ENCODE data around the gene GIT2.

Gene GIT2

DNA sequence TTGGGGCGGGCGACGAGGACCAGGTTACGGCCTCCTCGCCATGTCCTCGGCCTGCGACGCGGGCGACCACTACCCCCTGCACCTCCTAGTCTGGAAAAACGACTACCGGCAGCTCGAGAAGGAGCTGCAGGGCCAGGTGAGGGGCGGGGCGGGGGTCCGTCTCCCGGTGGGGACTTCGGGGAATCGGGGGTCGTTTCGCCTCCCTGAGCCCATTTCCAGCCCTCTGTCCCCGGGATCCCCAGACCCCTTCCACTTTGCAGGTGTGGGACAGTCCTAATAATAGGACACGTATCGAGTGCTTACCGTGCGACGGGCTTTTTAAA lies 3.4 kb upstream of the GIT2 start:
- peak overlapping the region; percentile 32 to 64; a peak in 3 of 4 replicates for H3K4me3 ChIP-seq (ENCODE audit: low read depth in 1 of 2, low read length in 2 of 2)
- peaks cover 60% of the 10 kb centered on the region for H3K79me2 ChIP-seq (ENCODE audit: insufficient read depth, low read length)
- DNase-seq (no peak), ATAC-seq (ENCODE audit: insufficient read depth, low read depth) (no peak)
- H3K27me3 ChIP-seq (ENCODE audit: insufficient read depth, low read length, poor library complexity) = no peaks in the 10 kb centered on the region
- peaks cover 48% of the 10 kb centered on the region for H3K4me1 ChIP-seq (ENCODE audit: insufficient read depth, low read length)
- H4K20me1 ChIP-seq (ENCODE audit: insufficient read depth, low read length) = peaks cover 13% of the 10 kb centered on the region; the same call in 1 of the 2 replicates
- peak overlapping the region; percentile 78 for H2AFZ ChIP-seq (ENCODE audit: low read depth, low read length)
- H3K4me2 ChIP-seq (ENCODE audit: insufficient read depth, low read length) = peak overlapping the region; percentile 95
- H3K9me3 ChIP-seq (ENCODE audit: insufficient read depth, low read length, severe bottlenecking) = no peaks in the 10 kb centered on the region
- peak overlapping the region; percentile 76 for H3K27ac ChIP-seq (ENCODE audit: low read length)
- peaks cover 12% of the 10 kb centered on the region for H3K36me3 ChIP-seq (ENCODE audit: insufficient read depth, low read length)
- peak overlapping the region; percentile 61 for H3K9ac ChIP-seq (ENCODE audit: low read depth, low read length)
- TF ChIP-seq EZH2 (IDR thresholded peaks at IDR 0.05; ENCODE audit: borderline replicate concordance, low read depth, low read length, severe bottlenecking) = no peak
- TF ChIP-seq, protein P1, sequence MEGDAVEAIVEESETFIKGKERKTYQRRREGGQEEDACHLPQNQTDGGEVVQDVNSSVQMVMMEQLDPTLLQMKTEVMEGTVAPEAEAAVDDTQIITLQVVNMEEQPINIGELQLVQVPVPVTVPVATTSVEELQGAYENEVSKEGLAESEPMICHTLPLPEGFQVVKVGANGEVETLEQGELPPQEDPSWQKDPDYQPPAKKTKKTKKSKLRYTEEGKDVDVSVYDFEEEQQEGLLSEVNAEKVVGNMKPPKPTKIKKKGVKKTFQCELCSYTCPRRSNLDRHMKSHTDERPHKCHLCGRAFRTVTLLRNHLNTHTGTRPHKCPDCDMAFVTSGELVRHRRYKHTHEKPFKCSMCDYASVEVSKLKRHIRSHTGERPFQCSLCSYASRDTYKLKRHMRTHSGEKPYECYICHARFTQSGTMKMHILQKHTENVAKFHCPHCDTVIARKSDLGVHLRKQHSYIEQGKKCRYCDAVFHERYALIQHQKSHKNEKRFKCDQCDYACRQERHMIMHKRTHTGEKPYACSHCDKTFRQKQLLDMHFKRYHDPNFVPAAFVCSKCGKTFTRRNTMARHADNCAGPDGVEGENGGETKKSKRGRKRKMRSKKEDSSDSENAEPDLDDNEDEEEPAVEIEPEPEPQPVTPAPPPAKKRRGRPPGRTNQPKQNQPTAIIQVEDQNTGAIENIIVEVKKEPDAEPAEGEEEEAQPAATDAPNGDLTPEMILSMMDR (IDR thresholded peaks at IDR 0.05; ENCODE audit: borderline replicate concordance, extremely low read depth, low read length, poor library complexity, severe bottlenecking) = no peak

DNA sequence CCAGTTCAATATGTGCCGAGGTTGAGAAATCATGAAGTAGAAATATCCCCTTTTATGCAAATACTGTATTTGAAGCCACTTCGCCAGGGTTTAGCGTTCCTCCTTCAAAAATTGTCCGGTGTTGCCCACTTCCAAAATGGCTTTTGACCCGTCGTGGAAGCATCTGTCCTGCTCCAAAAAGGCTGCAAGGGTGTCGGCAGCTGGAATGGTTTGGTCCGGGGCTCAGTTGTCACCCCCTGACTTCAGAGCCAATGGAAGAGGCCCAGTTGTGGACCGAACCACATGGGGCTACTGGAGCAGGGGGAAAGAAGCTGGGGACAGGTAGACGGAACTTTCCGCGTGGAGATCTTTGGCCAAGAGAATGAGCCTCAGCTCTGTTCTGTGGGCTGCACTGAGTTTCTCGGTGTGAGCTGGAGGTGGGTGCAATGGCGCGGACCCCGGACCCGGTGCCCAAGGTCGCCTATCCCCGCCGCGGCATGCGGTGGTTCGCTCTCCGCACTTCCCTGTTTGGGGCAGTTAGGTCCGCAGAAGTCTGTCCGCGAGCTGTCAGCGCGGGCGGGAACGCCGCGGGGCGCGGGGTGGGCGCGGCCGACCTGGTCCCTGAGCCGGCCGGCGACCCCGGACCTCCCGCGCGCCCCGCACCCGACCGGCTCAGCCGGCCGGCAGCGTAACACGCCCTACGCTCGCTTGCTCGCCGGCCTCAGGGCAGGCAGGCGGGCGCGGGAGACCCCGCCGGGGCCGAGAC lies 2.9 kb upstream of the GIT2 start, which contains the start of gene ANKRD13A:
Gene ANKRD13A, plus strand, starts transcription at position 527 of the 745 bp plus-strand sequence. CDS start 259 bp downstream, outside the sequence.
- Histone ChIP-seq H3K27me3 (ENCODE audit: insufficient read depth, low read length, poor library complexity) (no peaks in the 10 kb centered on the region), H3K9ac (ENCODE audit: low read depth, low read length) (peak within 1 kb of the TSS; percentile 61), H3K4me1 (ENCODE audit: insufficient read depth, low read length) (peaks cover 53% of the 10 kb centered on the region), H2AFZ (ENCODE audit: low read depth, low read length) (peak within 1 kb of the TSS; percentile 78), H4K20me1 (ENCODE audit: insufficient read depth, low read length) (peaks cover 15% of the 10 kb centered on the region; the same call in 1 of the 2 replicates), H3K36me3 (ENCODE audit: insufficient read depth, low read length) (peaks cover 12% of the 10 kb centered on the region), H3K27ac (ENCODE audit: low read length) (peak within 1 kb of the TSS; percentile 76), H3K4me3 (ENCODE audit: low read depth in 1 of 2, low read length in 2 of 2) (peak within 1 kb of the TSS; percentile 32 to 64; a peak in 3 of 4 replicates), H3K4me2 (ENCODE audit: insufficient read depth, low read length) (peak within 1 kb of the TSS; percentile 95), H3K9me3 (ENCODE audit: insufficient read depth, low read length, severe bottlenecking) (no peaks in the 10 kb centered on the region), H3K79me2 (ENCODE audit: insufficient read depth, low read length) (peaks cover 63% of the 10 kb centered on the region)
- TF ChIP-seq, protein P1 (IDR thresholded peaks at IDR 0.05; ENCODE audit: borderline replicate concordance, extremely low read depth, low read length, poor library complexity, severe bottlenecking) = no peak
- no peak for TF ChIP-seq EZH2 (IDR thresholded peaks at IDR 0.05; ENCODE audit: borderline replicate concordance, low read depth, low read length, severe bottlenecking)
- peak; percentile 62 for ATAC-seq (ENCODE audit: insufficient read depth, low read depth)
- peak; percentile 91 for DNase-seq

DNA sequence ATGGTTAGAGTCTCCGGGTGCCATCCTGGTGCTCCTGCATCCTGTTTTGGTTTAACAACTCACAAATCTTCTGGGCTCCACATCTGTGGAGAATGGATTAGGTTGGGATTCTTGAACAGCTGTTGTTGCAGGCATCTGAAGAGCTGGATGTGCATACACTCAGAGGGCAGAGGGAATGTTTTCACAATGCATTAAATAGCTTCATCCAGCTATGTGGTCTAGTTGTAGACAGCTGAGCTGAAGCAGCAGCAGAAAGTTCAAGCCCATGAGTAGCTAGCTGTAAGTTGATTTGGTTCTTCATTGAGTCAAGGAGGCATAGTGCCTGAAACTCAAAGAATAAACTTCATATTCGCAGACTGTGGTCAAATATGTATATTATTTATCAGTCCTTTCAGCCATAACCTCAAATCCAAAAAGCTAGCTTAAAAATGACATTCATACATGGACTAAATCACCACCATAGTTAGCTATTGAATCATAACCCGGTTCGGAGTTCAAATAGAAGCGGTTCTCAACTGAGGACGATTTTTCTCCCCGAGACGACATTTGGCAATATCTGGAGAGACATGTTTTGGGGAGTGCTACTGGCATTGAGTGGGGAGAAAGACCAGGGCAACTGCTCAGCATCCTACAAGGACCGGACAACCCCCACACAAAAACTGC lies 2.2 kb upstream of the GIT2 start:
- Histone ChIP-seq H3K9ac (ENCODE audit: low read depth, low read length) (peak overlapping the region; percentile 61), H3K9me3 (ENCODE audit: insufficient read depth, low read length, severe bottlenecking) (no peaks in the 10 kb centered on the region), H2AFZ (ENCODE audit: low read depth, low read length) (peak overlapping the region; percentile 78), H3K27me3 (ENCODE audit: insufficient read depth, low read length, poor library complexity) (no peaks in the 10 kb centered on the region), H3K36me3 (ENCODE audit: insufficient read depth, low read length) (peaks cover 10% of the 10 kb centered on the region), H3K4me2 (ENCODE audit: insufficient read depth, low read length) (peak overlapping the region; percentile 95), H3K79me2 (ENCODE audit: insufficient read depth, low read length) (peaks cover 68% of the 10 kb centered on the region), H3K27ac (ENCODE audit: low read length) (peak overlapping the region; percentile 76), H4K20me1 (ENCODE audit: insufficient read depth, low read length) (peaks cover 17% of the 10 kb centered on the region; the same call in 1 of the 2 replicates), H3K4me3 (ENCODE audit: low read depth in 1 of 2, low read length in 2 of 2) (peak overlapping the region; percentile 32 to 64; a peak in 3 of 4 replicates), H3K4me1 (ENCODE audit: insufficient read depth, low read length) (peaks cover 60% of the 10 kb centered on the region)
- DNase-seq (no peak), ATAC-seq (ENCODE audit: insufficient read depth, low read depth) (no peak)
- TF ChIP-seq, protein P1 (IDR thresholded peaks at IDR 0.05; ENCODE audit: borderline replicate concordance, extremely low read depth, low read length, poor library complexity, severe bottlenecking) = no peak
- no peak for TF ChIP-seq EZH2 (IDR thresholded peaks at IDR 0.05; ENCODE audit: borderline replicate concordance, low read depth, low read length, severe bottlenecking)
